NCI-H524 treated with DMSO at 0.1 percent for 48 hours (cell line): Measurements from ENCODE around the gene SLC66A1.

ENCODE experiments used
- DNase-seq: peaks from one replicate; lab custom pipeline; 2025; lab: John Stamatoyannopoulos, UW

SLC66A1 gene

GRCh38 chr1:19305880-19306279, 6.2 kb upstream of the SLC66A1 start:
- DNase-seq = no peak

- no peak for DNase-seq
Measured at GRCh38 chr1:19306941-19307340, 5.2 kb upstream of the SLC66A1 start.

GRCh38 chr1:19307794-19308508, 4.2 kb upstream of the SLC66A1 start:
- DNase-seq = no peak

- no peak for DNase-seq
Measured at GRCh38 chr1:19308509-19308907, 3.6 kb upstream of the SLC66A1 start.

- no peak for DNase-seq
Measured at GRCh38 chr1:19309123-19309813, 2.9 kb upstream of the SLC66A1 start.

GRCh38 chr1:19310061-19310460, 2.1 kb upstream of the SLC66A1 start:
- DNase-seq = no peak

GRCh38 chr1:19310720-19311502, 1.2 kb upstream of the SLC66A1 start:
- no peak for DNase-seq

GRCh38 chr1:19311503-19311930, 609 bp upstream of the SLC66A1 start:
- DNase-seq = no peak

GRCh38 chr1:19312782-19313635, 883 bp downstream of the SLC66A1 start:
- DNase-seq = no peak

GRCh38 chr1:19313636-19313959, 1.5 kb downstream of the SLC66A1 start:
- DNase-seq = no peak

- no peak for DNase-seq
Measured at GRCh38 chr1:19313961-19314882, 2.1 kb downstream of the SLC66A1 start.

- no peak for DNase-seq
Measured at GRCh38 chr1:19315378-19316198, 3.5 kb downstream of the SLC66A1 start.

- no peak for DNase-seq
Measured at GRCh38 chr1:19317126-19317910, 5.2 kb downstream of the SLC66A1 start.

GRCh38 chr1:19319196-19319595, 7.1 kb downstream of the SLC66A1 start:
- DNase-seq = no peak

GRCh38 chr1:19321071-19321470, 8.9 kb downstream of the SLC66A1 start:
- DNase-seq = no peak

- DNase-seq = no peak
Measured at GRCh38 chr1:19322481-19322880, 10.4 kb downstream of the SLC66A1 start.

GRCh38 chr1:19323987-19324664, 12.0 kb downstream of the SLC66A1 start:
- no peak for DNase-seq

GRCh38 chr1:19324665-19324990, 12.5 kb downstream of the SLC66A1 start:
- no peak for DNase-seq
